Karpas-422 (cell line): ENCODE measurements around the gene TMED7. TPM values are rescaled to one million over a fixed set of nuclear protein-coding genes. Genes with fewer than 3 reads are reported as not detected.
"Not testable (repeated sequence)": the region's sequence is repeated elsewhere in the genome, so short reads cannot be mapped to it uniquely, and the experiment has no call there.

ENCODE experiments used
- DNase-seq: peaks from one replicate; pipeline ENCODE4 v3.0.0-alpha.2; 2015
- H2AFZ ChIP-seq: fragments of 200-600 bp; sonication (generic); 2 replicates; pipeline ENCODE4 v1.6.1; 2014; ENCODE audit warnings: antibody characterized with exemption, low read length, mixed read lengths
- H3K27ac ChIP-seq: fragments of 200-600 bp; sonication (generic); 2 replicates; pipeline ENCODE4 v1.5.1; 2014; ENCODE audit warnings: mild to moderate bottlenecking, low read length, moderate library complexity
- H3K27me3 ChIP-seq: fragments of 200-600 bp; sonication (generic); 2 replicates; pipeline ENCODE4 v1.6.1; 2014; ENCODE audit warnings: low read length, mixed read lengths
- H3K36me3 ChIP-seq: fragments of 200-600 bp; sonication (generic); 2 replicates; pipeline ENCODE4 v1.6.1; 2014; ENCODE audit warnings: low read length, mixed read lengths; ENCODE audit not compliant: insufficient read depth
- H3K4me1 ChIP-seq: fragments of 200-600 bp; sonication (generic); 2 replicates; pipeline ENCODE4 v1.6.1; 2014; ENCODE audit warnings: mild to moderate bottlenecking, low read length, mixed read lengths
- H3K4me2 ChIP-seq: fragments of 200-600 bp; sonication (generic); 2 replicates; pipeline ENCODE4 v1.6.1; 2014; ENCODE audit warnings: low read length, low read depth, mild to moderate bottlenecking; ENCODE audit not compliant: poor library complexity, severe bottlenecking
- H3K4me3 ChIP-seq: fragments of 200-600 bp; sonication (generic); 2 replicates; pipeline ENCODE4 v1.5.1; 2014; ENCODE audit warnings: mild to moderate bottlenecking, antibody characterized with exemption, low read length, mixed read lengths
- H3K79me2 ChIP-seq: fragments of 200-600 bp; sonication (generic); 2 replicates; pipeline ENCODE4 v1.6.1; 2014; ENCODE audit warnings: mild to moderate bottlenecking, low read length, mixed read lengths
- H3K9ac ChIP-seq: fragments of 200-600 bp; sonication (generic); 2 replicates; pipeline ENCODE4 v1.6.0; 2014; ENCODE audit warnings: low read length
- H3K9me2 ChIP-seq: fragments of 200-600 bp; sonication (generic), shearing (Covaris generic); replicated peaks from 2 replicates; pipeline ENCODE4 v1.6.0; 2014; ENCODE audit warnings: mild to moderate bottlenecking, low read length, moderate library complexity; ENCODE audit not compliant: insufficient read depth
- H3K9me3 ChIP-seq: fragments of 300-700, 200-600 bp; sonication (generic); 2 replicates; pipeline ENCODE4 v1.6.1; 2014; ENCODE audit warnings: low read length, mixed read lengths
- H4K20me1 ChIP-seq: fragments of 200-600 bp; sonication (generic); 2 replicates; pipeline ENCODE4 v1.6.1; 2014; ENCODE audit warnings: mild to moderate bottlenecking, antibody characterized with exemption, low read length, low read depth; ENCODE audit not compliant: insufficient read depth
- total RNA-seq: library from RNA; depleted of rRNA; stranded (reverse); fragments of >200 nt; shearing (Covaris generic); gene quantifications from 2 replicates; pipeline ENCODE4 v1.2.3, GENCODE V29; 2014; ENCODE audit warnings: low replicate concordance

Gene TMED7
- total RNA-seq, 1 experiment from 2014 or later, result 61.1 TPM

GRCh38 chr5:115657125-115657880 is 31.5 kb upstream of the TMED7 start:
- H3K9me2 ChIP-seq, result no peaks in the 10 kb centered on the region
- no peaks in the 10 kb centered on the region for H4K20me1 ChIP-seq
- no peak overlapping the region for H3K4me2 ChIP-seq
- H2AFZ ChIP-seq, result no peak overlapping the region
- H3K79me2 ChIP-seq, result no peaks in the 10 kb centered on the region
- H3K4me3 ChIP-seq, result no peak overlapping the region
- no peak overlapping the region for H3K27ac ChIP-seq
- H3K9ac ChIP-seq, result no peak overlapping the region
- H3K4me1 ChIP-seq, result no peaks in the 10 kb centered on the region
- no peaks in the 10 kb centered on the region for H3K27me3 ChIP-seq
- DNase-seq, result no peak
- H3K36me3 ChIP-seq, result no peaks in the 10 kb centered on the region
- no peaks in the 10 kb centered on the region for H3K9me3 ChIP-seq

DNA sequence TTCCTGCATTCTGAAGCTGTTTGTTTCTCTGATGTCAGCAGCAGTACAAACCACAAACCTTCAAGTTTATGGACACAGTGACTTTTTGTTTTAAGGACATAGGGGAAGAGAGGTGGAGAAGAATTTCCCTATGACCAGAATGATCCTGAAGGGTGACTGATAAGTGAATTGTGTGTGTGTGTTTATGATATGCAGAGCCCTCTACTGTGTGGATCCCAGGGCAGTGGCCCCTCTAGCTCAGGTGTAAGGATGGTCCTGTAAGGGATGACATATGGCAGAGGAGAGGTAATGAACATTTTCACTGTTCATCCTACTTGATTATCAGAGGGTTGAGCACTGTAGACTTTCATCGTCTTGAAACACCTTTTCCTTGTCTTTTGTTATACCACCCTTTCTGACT is 30.6 kb upstream of the TMED7 start:
- no peak for DNase-seq
- H3K4me2 ChIP-seq, result no peak overlapping the region
- no peaks in the 10 kb centered on the region for H3K9me2 ChIP-seq
- no peak overlapping the region for H3K27ac ChIP-seq
- H3K36me3 ChIP-seq, result no peaks in the 10 kb centered on the region
- no peaks in the 10 kb centered on the region for H3K79me2 ChIP-seq
- no peaks in the 10 kb centered on the region for H3K27me3 ChIP-seq
- no peak overlapping the region for H2AFZ ChIP-seq
- H3K9me3 ChIP-seq, result no peaks in the 10 kb centered on the region
- no peaks in the 10 kb centered on the region for H3K4me1 ChIP-seq
- no peak overlapping the region for H3K9ac ChIP-seq
- H4K20me1 ChIP-seq, result no peaks in the 10 kb centered on the region
- H3K4me3 ChIP-seq, result no peak overlapping the region

DNA sequence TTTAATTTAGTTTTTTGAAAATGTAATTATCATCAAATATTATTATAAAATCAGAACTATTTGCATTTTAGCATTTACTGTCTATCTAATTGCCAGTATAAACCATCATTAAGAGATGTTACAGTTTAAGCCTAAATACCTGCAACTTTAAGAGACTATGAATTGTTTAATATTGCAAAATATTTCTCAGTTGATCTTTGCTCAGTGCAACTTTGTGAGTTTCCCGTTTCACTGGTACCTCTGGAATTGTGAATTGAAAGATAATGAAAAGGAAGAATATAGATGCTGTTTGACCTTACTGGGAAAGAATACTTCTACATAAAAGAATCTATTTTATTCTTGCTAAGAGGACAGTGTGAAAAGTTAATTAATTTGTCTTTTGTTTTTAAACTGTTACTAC is 30.2 kb upstream of the TMED7 start:
- no peak for DNase-seq
- Histone ChIP-seq H3K4me3 (no peak overlapping the region), H3K4me2 (no peak overlapping the region), H2AFZ (no peak overlapping the region), H3K9me3 (no peaks in the 10 kb centered on the region), H3K9me2 (no peaks in the 10 kb centered on the region), H3K36me3 (no peaks in the 10 kb centered on the region), H3K27ac (no peak overlapping the region), H3K79me2 (no peaks in the 10 kb centered on the region), H4K20me1 (no peaks in the 10 kb centered on the region), H3K27me3 (no peaks in the 10 kb centered on the region), H3K9ac (no peak overlapping the region), H3K4me1 (no peaks in the 10 kb centered on the region)

DNA sequence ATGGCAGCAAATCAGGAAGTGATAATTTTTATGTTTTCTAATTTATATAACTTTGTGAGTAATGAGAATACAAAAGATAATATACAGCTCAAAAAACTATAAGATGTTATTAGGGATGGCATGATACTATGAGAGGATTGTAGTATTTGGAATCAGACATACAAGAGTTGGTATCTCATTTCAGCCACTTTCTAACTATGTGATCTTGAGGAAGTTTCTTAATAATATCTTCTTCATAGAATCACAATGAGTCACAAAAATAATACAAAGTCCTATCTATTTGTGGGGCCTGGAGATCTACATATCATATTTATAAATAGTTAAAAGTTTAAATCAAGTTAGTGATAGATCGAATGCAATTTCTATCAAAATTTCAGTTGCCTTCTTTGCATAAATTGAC is 23.7 kb upstream of the TMED7 start:
- Histone ChIP-seq H3K4me2 (no peak overlapping the region), H3K9me2 (no peaks in the 10 kb centered on the region), H3K4me3 (no peak overlapping the region), H3K4me1 (no peaks in the 10 kb centered on the region), H3K27me3 (0 out of 2 replicates have a peak, but pooled peaks cover 4% of the 10 kb centered on the region), H2AFZ (no peak overlapping the region), H3K79me2 (no peaks in the 10 kb centered on the region), H3K9me3 (no peaks in the 10 kb centered on the region), H3K27ac (no peak overlapping the region), H4K20me1 (no peaks in the 10 kb centered on the region), H3K9ac (no peak overlapping the region), H3K36me3 (no peaks in the 10 kb centered on the region)
- no peak for DNase-seq

GRCh38 chr5:115648056-115648455 is 22.2 kb upstream of the TMED7 start:
- no peak overlapping the region for H3K4me2 ChIP-seq
- H2AFZ ChIP-seq, result peak overlapping the region; percentile 30; the same call in 1 of the 2 replicates
- no peaks in the 10 kb centered on the region for H3K9me2 ChIP-seq
- no peaks in the 10 kb centered on the region for H3K9me3 ChIP-seq
- no peak overlapping the region for H3K4me3 ChIP-seq
- no peaks in the 10 kb centered on the region for H3K4me1 ChIP-seq
- no peaks in the 10 kb centered on the region for H3K79me2 ChIP-seq
- no peak overlapping the region for H3K9ac ChIP-seq
- no peaks in the 10 kb centered on the region for H4K20me1 ChIP-seq
- no peak overlapping the region for H3K27ac ChIP-seq
- no peak for DNase-seq
- H3K36me3 ChIP-seq, result no peaks in the 10 kb centered on the region
- 0 out of 2 replicates have a peak, but pooled peaks cover 4% of the 10 kb centered on the region for H3K27me3 ChIP-seq

GRCh38 chr5:115645386-115645785 is 19.6 kb upstream of the TMED7 start:
- not testable (repeated sequence) for H3K27ac ChIP-seq, H3K9me3 ChIP-seq, H3K9me2 ChIP-seq, H3K4me1 ChIP-seq, H3K9ac ChIP-seq, H3K4me2 ChIP-seq, DNase-seq, H4K20me1 ChIP-seq, H3K79me2 ChIP-seq, H2AFZ ChIP-seq, H3K27me3 ChIP-seq, H3K4me3 ChIP-seq, H3K36me3 ChIP-seq

DNA sequence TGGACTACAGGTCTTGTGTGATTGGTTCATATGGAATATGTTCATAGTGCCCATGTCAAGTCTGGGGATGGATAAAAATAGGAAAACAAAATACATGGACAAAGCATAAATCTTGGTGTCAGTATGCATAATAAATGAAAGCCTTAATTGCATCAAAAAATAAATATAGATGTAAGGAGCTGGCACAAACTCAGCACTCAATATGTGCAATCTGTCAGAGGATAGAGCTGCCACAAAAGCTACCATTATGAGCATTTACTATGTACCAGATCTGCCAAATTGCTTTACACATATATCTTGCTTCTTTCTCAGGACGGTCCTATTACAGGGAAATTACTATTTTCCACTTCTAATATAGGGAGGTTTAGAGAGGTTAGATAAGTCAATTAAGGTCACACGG is 18.2 kb upstream of the TMED7 start:
- no peak overlapping the region for H3K4me2 ChIP-seq
- H4K20me1 ChIP-seq, result no peaks in the 10 kb centered on the region
- no peaks in the 10 kb centered on the region for H3K36me3 ChIP-seq
- H3K4me1 ChIP-seq, result no peaks in the 10 kb centered on the region
- H3K4me3 ChIP-seq, result no peak overlapping the region
- DNase-seq, result no peak
- H3K9me3 ChIP-seq, result no peaks in the 10 kb centered on the region
- 0 out of 2 replicates have a peak, but pooled peaks cover 4% of the 10 kb centered on the region for H3K27me3 ChIP-seq
- no peaks in the 10 kb centered on the region for H3K9me2 ChIP-seq
- H3K79me2 ChIP-seq, result no peaks in the 10 kb centered on the region
- H3K9ac ChIP-seq, result no peak overlapping the region
- H2AFZ ChIP-seq, result no peak overlapping the region
- H3K27ac ChIP-seq, result no peak overlapping the region

- no peaks in the 10 kb centered on the region for H4K20me1 ChIP-seq
- no peak overlapping the region for H3K4me3 ChIP-seq
- no peaks in the 10 kb centered on the region for H3K79me2 ChIP-seq
- no peak overlapping the region for H3K9ac ChIP-seq
- no peaks in the 10 kb centered on the region for H3K36me3 ChIP-seq
- no peaks in the 10 kb centered on the region for H3K4me1 ChIP-seq
- H3K4me2 ChIP-seq, result no peak overlapping the region
- no peak for DNase-seq
- H3K27ac ChIP-seq, result no peak overlapping the region
- no peak overlapping the region for H2AFZ ChIP-seq
- no peaks in the 10 kb centered on the region for H3K9me2 ChIP-seq
- no peaks in the 10 kb centered on the region for H3K27me3 ChIP-seq
- H3K9me3 ChIP-seq, result no peaks in the 10 kb centered on the region
These were observed 16.1 kb upstream of the TMED7 start for GRCh38 chr5:115641948-115642347.
